Posterior vena cava (tissue), 2 donors: ENCODE data around the gene ASB1. TPM values are rescaled to one million over a fixed set of nuclear protein-coding genes. Genes with fewer than 3 reads are reported as not detected.
"Not testable (repeated sequence)": the region's sequence is repeated elsewhere in the genome, so short reads cannot be mapped to it uniquely, and the experiment has no call there.

ENCODE experiments used
- DNase-seq: peaks from one replicate; pipeline ENCODE4 v3.0.0-alpha.2; 2020; ENCODE audit warnings: low spot score
- intact Hi-C, 2 donors: fragments of 100-400 bp; cut with DNase I; formaldehyde crosslinking; loops; one replicate each; pipeline versions ENCODE4 v1.14.1 to v1.14.2; 2022 to 2023
- total RNA-seq, 2 donors: library from RNA; stranded (reverse); fragmentation: NEBNext Ultra II Directional; extraction: Animal tissue kit (Norgen Biotek cat#: 25700); gene quantifications; one replicate each; pipeline ENCODE4 v1.2.1, GENCODE V29; 2021
- donor health status: DM: yes; HTN: yes; CAD: no.
- donor health status: DM: yes; HTN: yes; CAD: no.

Gene ASB1
- total RNA-seq, 2 donors from 2014 or later = 36.3 to 39.7 TPM

GRCh38 chr2:238435752-238436096, 9.0 kb downstream of the ASB1 start:
- intact Hi-C loops = no loop called here
- DNase-seq = no peak

DNA sequence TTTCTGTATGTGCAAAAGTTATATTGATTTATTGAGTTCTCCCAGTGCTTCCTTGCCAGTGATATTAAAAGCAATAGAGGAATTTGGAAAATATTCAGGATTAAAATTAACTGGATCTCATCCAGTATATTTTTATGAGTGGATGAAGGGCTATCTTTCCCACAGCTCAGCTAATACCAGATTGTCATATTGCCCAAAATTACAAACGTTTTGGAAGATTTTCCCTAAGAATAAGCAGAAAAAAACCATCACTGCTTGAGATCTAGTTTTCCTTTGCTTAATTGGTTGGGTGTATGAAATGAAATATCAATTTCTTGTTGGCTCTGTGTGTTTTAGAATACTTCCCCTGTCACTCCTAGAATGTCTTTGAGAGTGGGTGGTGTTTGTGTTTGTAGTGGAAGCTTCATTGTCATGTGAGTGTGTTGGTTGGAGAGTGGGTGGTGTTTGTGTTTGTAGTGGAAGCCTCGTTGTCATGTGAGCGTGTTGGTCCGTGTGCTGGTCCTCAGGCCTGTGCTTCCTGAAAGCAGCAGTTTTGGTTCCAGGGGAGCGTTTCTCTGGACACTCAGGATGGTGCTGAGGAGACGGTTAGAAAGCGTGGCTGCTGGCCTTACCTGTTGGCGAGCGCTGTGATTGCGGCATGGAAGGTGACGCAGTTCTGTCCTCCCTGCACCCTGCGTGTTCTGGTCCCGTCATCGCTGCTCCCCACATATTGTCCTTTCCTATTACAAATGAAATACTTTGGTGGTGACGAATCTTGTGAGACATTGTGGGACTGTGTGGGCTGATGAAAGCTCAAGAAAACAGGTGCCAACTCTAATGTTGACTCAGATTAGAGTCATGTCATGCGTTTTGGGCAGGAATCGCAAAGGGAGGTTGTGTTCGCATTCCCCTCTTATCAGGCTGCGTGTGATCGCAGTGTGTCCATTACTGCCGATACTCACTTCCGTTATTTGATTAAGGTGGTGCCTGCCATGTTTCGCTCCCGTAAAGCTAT, 12.4 kb downstream of the ASB1 start:
- DNase-seq = peak; percentile 90
- intact Hi-C loops = no loop called here

DNA sequence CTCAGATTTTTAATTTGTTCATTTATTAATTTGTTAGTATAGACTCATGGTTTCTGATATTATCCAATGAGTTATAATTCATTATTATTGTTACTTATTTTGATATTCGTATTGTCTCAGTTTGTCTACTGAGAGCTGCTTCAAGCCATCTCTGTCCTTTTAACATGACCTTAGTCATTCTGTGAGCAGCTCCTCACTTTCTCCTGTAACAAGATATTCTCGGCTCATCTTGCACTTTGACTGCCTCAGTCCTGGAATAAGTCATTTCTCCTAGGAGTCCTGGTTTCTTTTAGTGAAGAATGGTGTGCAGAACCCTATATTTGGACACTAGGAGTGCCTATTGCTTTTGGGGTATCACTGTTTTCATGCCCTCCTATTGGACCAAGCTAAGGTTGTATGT, 13.2 kb downstream of the ASB1 start:
- intact Hi-C loops = loop anchor here in 1 of 2 donors (10.0 kb wide), 1 partner anchor 75 kb away; no protein-coding TSS in a partner anchor
- DNase-seq = no peak

- peak; percentile 49 for DNase-seq
- intact Hi-C loops = loop anchor here in 1 of 2 donors (10.0 kb wide), 1 partner anchor 74 kb away; no protein-coding TSS in a partner anchor
These were observed 13.6 kb downstream of the ASB1 start for GRCh38 chr2:238440331-238440730.

DNA sequence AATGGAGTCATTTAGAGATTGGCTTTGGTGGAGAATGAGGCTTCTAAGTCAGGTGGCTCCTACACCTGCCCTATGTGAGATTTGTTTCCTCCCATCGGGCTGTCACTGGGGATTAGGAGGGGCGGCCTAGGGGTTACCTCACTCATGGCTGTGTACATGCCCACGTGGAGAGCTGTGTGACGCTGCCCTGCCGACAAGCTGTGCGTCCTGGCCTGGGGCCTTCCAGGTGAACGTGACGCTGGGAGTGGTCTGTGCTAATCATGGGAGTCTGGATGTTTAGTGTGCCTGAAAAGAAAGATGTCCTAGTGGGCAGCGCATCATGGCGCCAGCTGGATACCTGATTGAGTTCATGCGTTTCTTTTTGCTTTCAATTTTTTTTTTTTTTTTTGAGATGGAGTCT, 14.0 kb downstream of the ASB1 start:
- intact Hi-C loops = loop anchor here in 1 of 2 donors (10.0 kb wide), 1 partner anchor 74 kb away; no protein-coding TSS in a partner anchor

DNA sequence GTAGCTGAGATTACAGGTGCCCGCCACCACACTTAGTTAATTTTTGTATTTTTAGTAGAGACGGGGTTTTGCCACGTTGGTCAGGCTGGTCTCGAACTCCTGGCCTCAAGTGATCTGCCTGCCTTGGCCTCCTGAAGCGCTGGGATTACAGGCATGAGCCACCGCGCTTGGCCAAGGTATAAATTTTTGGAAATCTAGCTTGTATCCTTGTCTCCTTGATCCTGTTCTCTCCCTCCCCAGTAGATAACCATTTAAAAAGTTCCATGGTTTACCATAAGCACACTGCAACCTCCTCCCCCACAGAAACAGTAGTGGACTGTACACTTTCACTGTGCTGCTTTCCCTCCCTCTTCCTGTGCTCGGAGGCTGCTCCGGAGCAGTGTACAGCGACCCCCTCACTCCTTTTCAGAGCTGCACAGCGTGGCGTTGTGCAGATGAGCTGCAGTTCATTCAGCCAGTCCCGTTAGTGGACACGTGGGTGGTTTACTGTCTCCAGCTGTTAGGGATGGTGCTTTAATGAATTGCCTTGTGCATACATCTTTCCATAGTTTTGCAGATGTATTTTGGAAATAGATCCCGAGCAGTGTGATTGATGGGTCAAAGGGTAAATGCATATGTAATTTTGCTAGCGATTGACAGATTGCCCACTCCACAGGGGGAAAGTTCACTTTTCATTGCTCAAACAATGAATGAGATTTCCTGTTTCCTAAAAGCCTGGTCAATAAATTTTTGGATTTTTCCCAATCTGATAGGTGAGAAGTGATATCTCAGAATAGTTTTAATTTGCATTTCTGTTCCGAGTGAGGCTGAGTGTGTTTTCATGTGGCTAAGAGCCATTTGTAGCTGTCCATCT, 14.8 kb downstream of the ASB1 start:
- intact Hi-C loops = loop anchor here in 1 of 2 donors (10.0 kb wide), 1 partner anchor 73 kb away; no protein-coding TSS in a partner anchor
- DNase-seq = peak; percentile 13

More for the DNA sequence above, 14.0 kb downstream of the ASB1 start:
- DNase-seq = peak; percentile 44

GRCh38 chr2:238442257-238442656, 15.5 kb downstream of the ASB1 start:
- intact Hi-C loops = loop anchor here in 1 of 2 donors (10.0 kb wide), 1 partner anchor 73 kb away; no protein-coding TSS in a partner anchor
- DNase-seq = not testable (repeated sequence)

GRCh38 chr2:238444242-238444641, 17.5 kb downstream of the ASB1 start:
- intact Hi-C loops = loop anchor here in 1 of 2 donors (10.0 kb wide), 1 partner anchor 71 kb away; no protein-coding TSS in a partner anchor
- DNase-seq = peak; percentile 54

- intact Hi-C loops = loop anchor here (2.0 to 10.0 kb wide), 2 partner anchors 15 to 69 kb away; no protein-coding TSS in a partner anchor
- peak; percentile 17 for DNase-seq
These were observed 18.9 kb downstream of the ASB1 start for GRCh38 chr2:238445409-238446190.

DNA sequence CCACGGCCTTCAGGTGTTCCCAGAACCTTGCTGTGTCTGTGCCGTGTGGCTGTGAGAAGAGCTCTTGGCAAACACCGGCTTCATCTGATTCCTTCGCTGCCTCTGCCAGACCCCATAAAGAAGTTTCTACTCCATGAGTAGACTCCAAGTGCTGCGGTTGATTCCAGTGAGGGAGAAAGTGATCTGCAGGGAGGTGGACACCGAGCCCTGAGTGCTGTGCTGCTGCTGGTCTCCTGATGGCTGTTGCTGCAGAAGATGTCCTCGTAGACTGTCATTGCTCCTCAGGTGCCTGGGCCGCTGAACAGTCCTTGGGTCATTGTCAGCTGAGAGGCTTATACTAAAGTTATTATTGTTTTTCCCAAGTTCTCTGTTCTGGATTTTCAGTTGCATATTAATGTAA, 19.6 kb downstream of the ASB1 start:
- intact Hi-C loops = loop anchor here (2.0 to 10.0 kb wide), 2 partner anchors 14 to 68 kb away; no protein-coding TSS in a partner anchor
- DNase-seq = peak; percentile 29

- DNase-seq = peak; percentile 64
- intact Hi-C loops = loop anchor here in 1 of 2 donors (10.0 kb wide), 1 partner anchor 67 kb away; no protein-coding TSS in a partner anchor
These were observed 21.6 kb downstream of the ASB1 start for GRCh38 chr2:238448031-238448955.

DNA sequence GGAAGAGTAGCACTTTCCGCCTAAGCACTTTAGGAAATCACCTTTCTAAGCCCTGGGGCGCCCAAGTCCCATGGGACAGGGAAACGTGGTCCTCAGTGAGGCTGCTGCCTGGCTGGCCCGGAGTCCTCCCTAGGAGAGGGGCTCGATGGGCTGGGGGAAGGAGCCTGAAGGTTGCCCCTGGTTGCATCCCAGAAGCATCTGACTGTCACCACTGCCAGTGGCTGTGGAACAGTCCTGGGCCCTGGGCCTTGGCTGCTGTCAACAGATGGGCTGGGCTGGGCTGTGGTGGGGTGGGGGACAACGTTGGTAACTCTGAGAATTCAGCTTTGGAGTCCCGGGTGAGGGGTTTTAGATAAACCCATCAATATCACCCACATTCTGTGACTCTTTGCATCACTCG, 22.5 kb downstream of the ASB1 start:
- peak; percentile 66 for DNase-seq
- intact Hi-C loops = loop anchor here in 1 of 2 donors (10.0 kb wide), 1 partner anchor 66 kb away; no protein-coding TSS in a partner anchor

GRCh38 chr2:238449909-238450417, 23.2 kb downstream of the ASB1 start:
- DNase-seq = peak; percentile 86
- intact Hi-C loops = loop anchor here in 1 of 2 donors (10.0 kb wide), 1 partner anchor 65 kb away; no protein-coding TSS in a partner anchor

GRCh38 chr2:238450440-238450861, 23.7 kb downstream of the ASB1 start:
- intact Hi-C loops = no loop called here
- DNase-seq = peak; percentile 75

GRCh38 chr2:238453842-238454241, 27.1 kb downstream of the ASB1 start:
- no peak for DNase-seq
- intact Hi-C loops = no loop called here

DNA sequence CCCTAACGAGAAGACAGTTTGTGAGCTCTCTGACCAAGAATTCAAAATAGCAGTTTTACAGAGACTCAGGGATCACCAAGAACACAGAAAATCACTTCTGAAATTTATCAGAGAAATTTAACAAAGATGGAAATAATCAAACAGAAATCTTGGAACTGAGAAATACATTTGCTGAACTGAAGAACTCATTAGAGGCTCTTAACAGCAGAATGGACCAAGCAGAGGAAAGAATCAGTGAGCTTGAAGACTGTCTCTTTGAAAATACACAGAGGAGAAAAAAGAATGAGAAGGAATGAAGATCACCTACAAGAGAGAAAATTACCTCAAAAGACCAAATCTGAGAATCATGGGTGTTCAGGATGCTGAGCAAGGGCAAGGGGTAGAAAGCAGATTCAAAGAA, 29.7 kb downstream of the ASB1 start:
- DNase-seq = no peak
- intact Hi-C loops = no loop called here
